PC-3 (cell line): ENCODE measurements around the gene CHD1. TPM values are rescaled to one million over a fixed set of nuclear protein-coding genes. Genes with fewer than 3 reads are reported as not detected.

Experiments
- ATAC-seq: fragments of 200-7000 bp; cut with Tn5 transposase; 2 replicates; pipeline ENCODE4 v1.9.1; 2020; ENCODE audit warnings: mild to moderate bottlenecking, moderate library complexity
- BruUV-seq: library from RNA; stranded (reverse); fragments of 400-500 nt; replicated peaks from 2 replicates; lab custom pipeline; 2021; lab: Mats Ljungman, UMichigan
- CTCF ChIA-PET: fragments of 300-600 bp; sonication (Branson Sonifier 250); formaldehyde crosslinking; loops from one replicate; lab custom pipeline; 2022; ENCODE audit warnings: antibody characterized with exemption; lab: Charles Lee
- POLR2A ChIA-PET: fragments of 300-600 bp; sonication (Branson Sonifier 250); formaldehyde crosslinking; loops from one replicate; lab custom pipeline; 2022; ENCODE audit warnings: antibody characterized with exemption; ENCODE audit not compliant: unreplicated experiment; lab: Charles Lee
- DNase-seq: peaks from one replicate; pipeline ENCODE4 v3.0.0-alpha.2; 2015
- H2AFZ ChIP-seq: fragments of 300-600 bp; sonication (generic); 2 replicates; pipeline ENCODE4 v1.6.0; 2016; ENCODE audit warnings: antibody characterized with exemption, low read length
- H3F3A ChIP-seq: fragments of 300-600 bp; sonication (generic); one replicate; pipeline ENCODE4 v1.6.0; 2017; ENCODE audit warnings: antibody characterized with exemption, low read length, control low read depth, mild to moderate bottlenecking; ENCODE audit not compliant: unreplicated experiment
- H3K27ac ChIP-seq: fragments of 300-600 bp; sonication (generic); 2 replicates; pipeline ENCODE4 v1.5.1; 2016; ENCODE audit warnings: mild to moderate bottlenecking, low read length
- H3K27me3 ChIP-seq: fragments of 300-600 bp; sonication (generic); 2 replicates; pipeline ENCODE4 v1.6.1; 2016; ENCODE audit warnings: low read length, mixed read lengths
- H3K36me3 ChIP-seq: fragments of 300-600 bp; sonication (generic); 2 replicates; pipeline ENCODE4 v1.6.1; 2016; ENCODE audit warnings: low read depth, mixed run types, low read length, mixed read lengths
- H3K4me1 ChIP-seq: fragments of 300-600 bp; sonication (generic); 2 replicates; pipeline ENCODE4 v1.5.1; 2016; ENCODE audit warnings: low read length; ENCODE audit not compliant: insufficient read depth
- H3K4me2 ChIP-seq: fragments of 300-600 bp; sonication (generic); 2 replicates; pipeline ENCODE4 v1.6.0; 2016; ENCODE audit warnings: low read length
- H3K4me3 ChIP-seq: fragments of 300-600 bp; sonication (generic); 2 replicates; pipeline ENCODE4 v1.5.1; 2016; ENCODE audit warnings: mild to moderate bottlenecking, low read length, mixed read lengths
- H3K79me2 ChIP-seq: fragments of 300-600 bp; sonication (generic); 2 replicates; pipeline ENCODE4 v1.6.1; 2017; ENCODE audit warnings: low read length, mixed read lengths
- H3K9ac ChIP-seq: fragments of 300-600 bp; sonication (generic); 2 replicates; pipeline ENCODE4 v1.6.0; 2016; ENCODE audit warnings: mild to moderate bottlenecking, low read length
- H3K9me2 ChIP-seq: fragments of 300-600 bp; sonication (generic); replicated peaks from 2 replicates; pipeline ENCODE4 v1.6.1; 2016; ENCODE audit warnings: mixed run types, low read length, mixed read lengths
- H3K9me3 ChIP-seq: fragments of 300-600 bp; sonication (generic); 2 replicates; pipeline ENCODE4 v1.6.1; 2016; ENCODE audit warnings: low read length, mixed read lengths
- H4K20me1 ChIP-seq: fragments of 300-600 bp; sonication (generic); 2 replicates; pipeline ENCODE4 v1.6.1; 2016; ENCODE audit warnings: low read length, mixed read lengths
- EZH2 ChIP-seq: fragments of 300-600 bp; sonication (generic); IDR thresholded peaks from one replicate; pipeline ENCODE4 v1.6.1; 2017; ENCODE audit warnings: antibody characterized with exemption, mild to moderate bottlenecking, low read length; ENCODE audit not compliant: unreplicated experiment
- EZH2phosphoT487 ChIP-seq: fragments of 300-600 bp; sonication (generic); IDR thresholded peaks from 2 replicates; pipeline ENCODE4 v1.6.1; 2018; ENCODE audit warnings: mild to moderate bottlenecking, antibody characterized with exemption, low read length, borderline replicate concordance
- intact Hi-C: fragments of 100-400 bp; cut with micrococcal nuclease; formaldehyde crosslinking; loops from 2 replicates; pipeline ENCODE4 v1.9.0; 2023
- total RNA-seq: library from RNA; depleted of rRNA; stranded (reverse); fragments of >200 nt; gene quantifications from 2 replicates; pipeline ENCODE4 v1.2.3, GENCODE V29; 2014
- TF ChIP-seq, protein P1 (sequence below): fragments of 300-600 bp; sonication (generic); conservative IDR thresholded peaks from 2 replicates; pipeline ENCODE4 v1.5.1; 2017; ENCODE audit warnings: antibody characterized with exemption, low read depth, mild to moderate bottlenecking, low read length

The CHD1 gene
- total RNA-seq, 1 experiment from 2014 or later, result 45.9 TPM

- Histone ChIP-seq H3K9ac (no peak overlapping the region), H4K20me1 (peaks cover 26% of the 10 kb centered on the region), H3K9me3 (no peaks in the 10 kb centered on the region), H3K27ac (peak overlapping the region; percentile 2; the same call in 1 of the 2 replicates), H3F3A (peaks cover 13% of the 10 kb centered on the region), H3K36me3 (peaks cover 35% of the 10 kb centered on the region), H3K79me2 (peaks cover 88% of the 10 kb centered on the region), H3K4me2 (no peak overlapping the region), H3K4me1 (peaks cover 52% of the 10 kb centered on the region), H3K4me3 (no peak overlapping the region), H3K27me3 (no peaks in the 10 kb centered on the region), H2AFZ (no peak overlapping the region), H3K9me2 (no peaks in the 10 kb centered on the region)
- ChIA-PET CTCF (interaction anchor here (1.7 kb wide), 1 partner anchor 126 kb away, joined by 7 read pairs; no protein-coding TSS in a partner anchor), POLR2A (no interaction called here)
- no TSS peak for BruUV-seq
- TF ChIP-seq EZH2phosphoT487 (no peak), EZH2 (no peak)
- DNase-seq (peak; percentile 66), ATAC-seq (peak; percentile 62)
- intact Hi-C loops, result loop anchor here (1.0 kb wide), 3 partner anchors 20 to 153 kb away; no protein-coding TSS in a partner anchor
Observed at GRCh38 chr5:98906756-98907355, 22.0 kb downstream of the CHD1 start.

GRCh38 chr5:98905857-98906688, 22.7 kb downstream of the CHD1 start:
- ChIA-PET CTCF (no interaction called here), POLR2A (no interaction called here)
- H3K4me3 ChIP-seq, result no peak overlapping the region
- DNase-seq (peak; percentile 83), ATAC-seq (peak; percentile 14; the same call in 1 of the 2 replicates)
- no peaks in the 10 kb centered on the region for H3K9me3 ChIP-seq
- H3F3A ChIP-seq, result peaks cover 13% of the 10 kb centered on the region
- peaks cover 26% of the 10 kb centered on the region for H4K20me1 ChIP-seq
- peak overlapping the region; percentile 81 for H3K27ac ChIP-seq
- H3K4me2 ChIP-seq, result no peak overlapping the region
- H2AFZ ChIP-seq, result no peak overlapping the region
- TF ChIP-seq EZH2phosphoT487, result no peak
- TF ChIP-seq, protein P1, sequence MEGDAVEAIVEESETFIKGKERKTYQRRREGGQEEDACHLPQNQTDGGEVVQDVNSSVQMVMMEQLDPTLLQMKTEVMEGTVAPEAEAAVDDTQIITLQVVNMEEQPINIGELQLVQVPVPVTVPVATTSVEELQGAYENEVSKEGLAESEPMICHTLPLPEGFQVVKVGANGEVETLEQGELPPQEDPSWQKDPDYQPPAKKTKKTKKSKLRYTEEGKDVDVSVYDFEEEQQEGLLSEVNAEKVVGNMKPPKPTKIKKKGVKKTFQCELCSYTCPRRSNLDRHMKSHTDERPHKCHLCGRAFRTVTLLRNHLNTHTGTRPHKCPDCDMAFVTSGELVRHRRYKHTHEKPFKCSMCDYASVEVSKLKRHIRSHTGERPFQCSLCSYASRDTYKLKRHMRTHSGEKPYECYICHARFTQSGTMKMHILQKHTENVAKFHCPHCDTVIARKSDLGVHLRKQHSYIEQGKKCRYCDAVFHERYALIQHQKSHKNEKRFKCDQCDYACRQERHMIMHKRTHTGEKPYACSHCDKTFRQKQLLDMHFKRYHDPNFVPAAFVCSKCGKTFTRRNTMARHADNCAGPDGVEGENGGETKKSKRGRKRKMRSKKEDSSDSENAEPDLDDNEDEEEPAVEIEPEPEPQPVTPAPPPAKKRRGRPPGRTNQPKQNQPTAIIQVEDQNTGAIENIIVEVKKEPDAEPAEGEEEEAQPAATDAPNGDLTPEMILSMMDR, result peak; percentile 92
- TF ChIP-seq EZH2, result no peak
- no TSS peak for BruUV-seq
- peaks cover 84% of the 10 kb centered on the region for H3K79me2 ChIP-seq
- H3K36me3 ChIP-seq, result peaks cover 42% of the 10 kb centered on the region
- peaks cover 52% of the 10 kb centered on the region for H3K4me1 ChIP-seq
- intact Hi-C loops, result loop anchor here (1.0 kb wide), 3 partner anchors 21 to 154 kb away; no protein-coding TSS in a partner anchor
- H3K9me2 ChIP-seq, result no peaks in the 10 kb centered on the region
- H3K9ac ChIP-seq, result no peak overlapping the region
- H3K27me3 ChIP-seq, result no peaks in the 10 kb centered on the region

DNA sequence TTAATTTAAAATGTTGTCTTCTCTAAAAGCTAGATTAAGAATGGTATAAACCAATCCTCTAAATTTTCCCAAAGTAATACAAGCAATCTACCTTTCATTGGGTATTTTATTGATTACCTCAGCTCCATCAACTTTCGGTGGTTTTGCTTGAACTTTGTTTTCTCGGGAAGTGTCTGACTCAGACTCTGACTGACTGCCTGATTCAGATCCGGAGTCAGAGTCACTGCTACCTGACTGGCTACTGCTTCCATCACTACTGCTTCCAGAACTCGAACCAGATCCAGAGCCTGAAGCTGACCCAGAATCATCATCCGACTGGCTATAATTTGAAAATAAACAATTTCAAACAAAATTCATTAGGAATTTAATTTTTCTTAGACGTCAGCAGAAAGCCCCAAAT, 24.0 kb downstream of the CHD1 start:
- no TSS peak for BruUV-seq
- Histone ChIP-seq H3K9ac (peak overlapping the region; percentile 46), H3K4me2 (peak overlapping the region; percentile 19), H3K9me3 (no peaks in the 10 kb centered on the region), H3K27me3 (no peaks in the 10 kb centered on the region), H3K9me2 (no peaks in the 10 kb centered on the region), H3K4me3 (no peak overlapping the region), H3K4me1 (peaks cover 52% of the 10 kb centered on the region), H4K20me1 (peaks cover 26% of the 10 kb centered on the region), H2AFZ (no peak overlapping the region), H3F3A (peaks cover 13% of the 10 kb centered on the region), H3K27ac (peak overlapping the region; percentile 81), H3K79me2 (peaks cover 72% of the 10 kb centered on the region), H3K36me3 (peaks cover 48% of the 10 kb centered on the region)
- ATAC-seq, result peak; percentile 88
- intact Hi-C loops, result no loop called here
- DNase-seq, result peak; percentile 79
- ChIA-PET POLR2A (interaction anchor here (0.7 kb wide), 1 partner anchor 128 kb away, joined by 4 read pairs; no protein-coding TSS in a partner anchor), CTCF (interaction anchor here (0.7 kb wide), 1 partner anchor 154 kb away, joined by 3 read pairs; no protein-coding TSS in a partner anchor)
- TF ChIP-seq, protein P1, result no peak
- no peak for TF ChIP-seq EZH2
- no peak for TF ChIP-seq EZH2phosphoT487
